Ramos (cell line): ENCODE data around the gene G0S2.

Source experiments
- in situ Hi-C: fragments of 300-500 bp; cut with MboI; formaldehyde crosslinking; loops from one replicate; pipeline ENCODE4 v1.14.3; 2022; ENCODE audit warnings: low sequenced_read_pairs; ENCODE audit not compliant: unreplicated experiment

Gene G0S2

GRCh38 chr1:209647156-209647555 is 28.1 kb upstream of the G0S2 start:
- in situ Hi-C loops, result no loop called here

DNA sequence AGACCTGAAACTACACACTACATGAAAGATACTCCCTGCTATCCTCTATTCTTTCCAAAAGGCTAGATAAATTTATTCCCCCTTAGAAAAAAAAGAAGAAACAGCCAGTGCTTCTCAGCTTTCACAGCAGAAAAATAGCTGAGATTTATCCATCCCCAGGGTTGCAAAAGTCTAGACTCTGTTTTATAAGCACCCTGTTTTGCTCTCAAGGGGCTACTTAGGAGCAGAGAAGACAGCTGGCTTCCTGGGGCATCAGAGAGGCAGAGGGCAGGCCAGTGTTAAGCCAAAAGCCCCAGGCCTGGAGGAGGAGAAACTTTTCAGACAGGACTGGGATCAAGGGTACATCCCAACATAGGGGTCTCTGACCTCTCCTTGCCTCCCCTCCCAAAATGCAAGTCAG is 26.9 kb upstream of the G0S2 start:
- in situ Hi-C loops, result no loop called here

GRCh38 chr1:209648931-209649776 is 26.1 kb upstream of the G0S2 start:
- in situ Hi-C loops, result no loop called here

- in situ Hi-C loops, result no loop called here
These were observed 24.8 kb upstream of the G0S2 start for GRCh38 chr1:209650454-209650853.

DNA sequence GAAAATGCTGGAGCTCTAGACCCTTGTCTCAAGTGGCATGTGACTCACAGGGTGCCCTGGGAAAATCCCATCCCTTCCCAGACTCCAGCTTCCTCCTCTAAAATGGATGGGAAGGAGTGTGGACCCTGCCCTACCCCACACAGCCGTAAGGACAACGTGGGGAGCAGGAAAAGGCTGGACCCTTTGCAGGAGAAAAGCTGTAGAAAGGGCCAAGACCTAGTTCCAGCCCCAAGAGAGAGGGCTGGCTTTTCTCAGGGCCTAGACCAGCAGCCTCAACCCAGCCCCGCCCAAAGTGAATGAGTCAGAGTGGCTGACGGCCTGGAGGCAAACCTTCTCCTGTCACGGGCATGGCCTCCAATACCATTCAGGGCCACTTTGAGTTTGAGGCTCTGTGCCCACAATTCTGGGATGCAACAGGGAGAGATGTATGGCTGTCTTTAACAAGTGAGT is 24.0 kb upstream of the G0S2 start:
- in situ Hi-C loops, result no loop called here

GRCh38 chr1:209652121-209652735 is 23.0 kb upstream of the G0S2 start, which contains the start of gene LAMB3:
TSS of gene LAMB3 (minus strand) at chr1:209652425. CDS start at chr1:209650944, 1,481 bp downstream.
- in situ Hi-C loops, result no loop called here

DNA sequence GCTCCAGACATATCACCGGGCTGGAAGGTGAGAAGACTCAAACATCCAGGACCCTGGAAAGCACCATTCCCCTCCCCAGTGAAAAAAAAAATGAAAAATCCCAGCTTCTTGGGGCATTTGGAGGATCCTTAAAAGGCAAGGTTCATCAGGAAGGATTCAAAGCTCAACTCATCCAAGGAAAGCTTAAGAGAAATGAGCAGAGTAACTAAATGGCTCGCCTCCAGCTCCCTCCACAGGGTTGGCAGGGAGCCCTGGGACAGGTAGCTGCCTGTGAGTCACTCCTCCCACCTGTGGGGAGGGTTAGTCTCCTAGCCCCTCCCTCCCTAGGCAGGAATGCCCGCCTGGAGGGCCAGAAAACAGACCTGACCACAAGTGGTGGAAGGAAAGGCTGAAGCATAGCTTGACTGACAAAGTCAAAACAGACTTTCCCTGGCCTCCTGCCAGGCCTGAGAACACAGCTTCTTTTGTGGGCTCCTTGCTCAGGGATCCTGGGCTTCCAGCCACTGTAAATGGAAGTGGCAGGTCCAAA is 22.3 kb upstream of the G0S2 start:
- in situ Hi-C loops, result no loop called here

DNA sequence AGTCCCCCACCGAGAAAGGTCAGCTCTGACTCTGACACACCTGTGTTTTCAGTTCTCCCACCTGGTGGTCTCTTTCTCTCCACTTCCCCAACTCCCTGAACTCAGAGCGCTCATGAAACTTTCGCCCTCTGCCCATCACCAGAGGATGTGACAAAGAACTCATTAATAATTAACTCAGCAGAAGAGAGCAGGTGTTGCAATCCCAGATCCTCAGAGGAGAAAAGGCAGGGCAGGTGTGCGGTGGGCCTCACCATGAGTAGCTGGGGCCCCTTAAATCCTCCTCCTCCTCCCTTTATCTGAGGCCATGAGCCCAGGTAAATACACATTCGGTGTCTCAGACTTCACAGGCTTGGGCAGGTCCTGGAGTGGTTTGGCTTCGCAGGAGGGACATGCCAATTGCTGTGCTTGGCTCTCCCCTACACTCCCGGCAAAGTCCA is 21.3 kb upstream of the G0S2 start:
- in situ Hi-C loops, result no loop called here

- in situ Hi-C loops, result no loop called here
These were observed 19.6 kb upstream of the G0S2 start for GRCh38 chr1:209655411-209656231.

- in situ Hi-C loops, result no loop called here
These were observed 17.9 kb upstream of the G0S2 start for GRCh38 chr1:209657140-209657879.

DNA sequence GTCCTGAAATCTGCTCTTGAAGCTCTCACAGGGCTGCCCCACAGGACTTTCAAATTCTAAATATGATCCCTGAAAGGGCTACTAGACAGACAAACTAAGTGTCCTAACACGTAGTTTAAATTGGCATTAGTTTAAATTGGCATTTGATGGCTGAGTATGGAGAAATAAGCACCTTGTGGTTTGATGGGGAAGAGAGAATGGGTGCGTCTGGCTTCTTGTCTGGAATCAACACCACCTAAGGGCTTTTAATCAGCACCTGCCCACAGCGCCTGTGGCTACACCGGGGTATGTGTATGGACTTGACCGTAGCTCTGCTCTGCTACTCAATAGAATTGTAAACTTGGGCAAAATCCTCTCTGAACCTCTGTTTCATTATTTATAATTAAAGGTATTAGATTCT is 17.3 kb upstream of the G0S2 start:
- in situ Hi-C loops, result no loop called here

DNA sequence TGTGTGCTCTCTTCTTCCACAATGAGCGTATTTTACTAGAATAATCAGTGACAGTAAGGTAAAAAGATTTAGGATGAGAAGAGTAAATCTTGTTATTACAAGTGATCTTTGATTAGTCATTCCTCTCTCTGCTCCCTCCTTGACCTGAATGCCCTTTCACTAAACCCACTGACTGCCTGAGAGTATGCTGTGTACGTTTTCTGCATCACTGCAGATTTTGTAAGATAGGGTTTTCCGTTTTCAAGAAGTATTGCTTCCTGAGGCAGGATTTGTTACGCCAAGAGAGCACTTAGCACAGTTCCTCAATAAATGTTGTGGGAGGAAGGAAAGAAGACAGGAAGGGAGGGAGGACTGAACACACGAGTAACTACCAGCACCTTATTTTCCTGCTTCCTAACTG is 15.3 kb upstream of the G0S2 start:
- in situ Hi-C loops, result no loop called here

GRCh38 chr1:209661071-209661470 is 14.1 kb upstream of the G0S2 start:
- in situ Hi-C loops, result no loop called here

DNA sequence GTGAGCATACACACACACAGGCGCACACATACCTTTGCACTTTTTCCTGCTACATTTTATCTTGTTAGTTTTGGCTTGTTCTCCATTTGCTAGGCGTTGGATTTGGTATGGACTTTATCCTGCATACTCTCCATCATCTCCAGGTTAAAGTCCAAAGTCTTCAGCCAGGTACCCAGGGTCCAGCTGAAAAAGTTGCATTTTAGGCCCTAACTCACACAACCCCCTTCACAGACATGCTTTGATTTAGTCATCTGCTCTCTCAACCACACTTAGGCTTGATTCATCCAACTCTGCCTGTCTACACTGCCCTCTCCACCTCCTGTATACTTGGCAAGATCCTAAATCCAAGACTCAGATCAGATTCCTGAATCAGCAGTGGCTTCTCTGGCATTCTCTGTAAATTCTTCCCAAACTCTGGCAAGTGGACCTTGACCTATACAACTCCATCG is 12.3 kb upstream of the G0S2 start:
- in situ Hi-C loops, result no loop called here

DNA sequence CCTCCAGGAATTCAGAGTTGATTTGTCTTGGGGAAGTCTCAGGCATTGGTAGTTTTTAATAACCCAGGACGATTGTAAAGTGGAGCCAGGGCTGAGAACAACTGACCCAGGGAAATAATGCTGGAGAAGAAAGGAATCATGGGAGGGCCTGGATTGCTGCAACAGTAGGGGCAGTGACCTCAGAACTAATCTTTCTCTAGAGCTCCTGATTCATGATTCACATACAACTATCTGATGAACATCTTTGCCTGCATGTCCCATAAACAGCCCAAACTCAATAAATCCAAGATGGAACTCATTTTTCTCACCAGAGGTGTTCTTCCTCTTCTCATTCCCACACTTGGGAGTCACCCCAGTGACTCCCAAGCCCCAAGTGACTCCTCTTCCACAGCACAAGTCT is 8.1 kb upstream of the G0S2 start:
- in situ Hi-C loops, result no loop called here

DNA sequence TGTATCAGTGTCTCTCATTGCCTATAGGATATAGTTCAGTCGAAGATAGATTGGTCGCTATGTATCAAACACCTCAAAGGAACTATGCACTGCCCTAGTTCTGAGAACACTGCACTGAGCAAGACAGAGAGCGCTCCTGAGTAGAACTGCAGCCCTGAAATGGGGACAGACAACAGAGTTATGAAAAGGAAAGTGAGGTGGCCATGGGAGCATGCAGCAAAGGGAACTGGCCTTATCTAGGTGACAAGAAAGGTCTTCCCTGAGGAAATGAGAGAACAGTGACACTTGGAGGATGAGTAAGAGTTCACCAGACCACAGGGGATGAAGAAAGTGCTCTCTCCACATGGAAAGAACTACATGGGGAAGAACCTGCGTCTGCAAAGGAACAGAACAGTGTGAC is 7.5 kb upstream of the G0S2 start:
- in situ Hi-C loops, result no loop called here

- in situ Hi-C loops, result no loop called here
These were observed 4.7 kb upstream of the G0S2 start for GRCh38 chr1:209670441-209671082.

GRCh38 chr1:209672705-209673630 is 2.2 kb upstream of the G0S2 start:
- in situ Hi-C loops, result no loop called here
